Measurements from ENCODE around the gene UBR2. TPM values are rescaled to one million over a fixed set of nuclear protein-coding genes. Genes with fewer than 3 reads are reported as not detected.
"Not testable (repeated sequence)": the region's sequence is repeated elsewhere in the genome, so short reads cannot be mapped to it uniquely, and the experiment has no call there.

Gene UBR2
- total RNA-seq, 4 donors from 2014 or later, result 36.3 to 54.0 (median 44.3) TPM

GRCh38 chr6:42659806-42660205 lies 96.0 kb downstream of the UBR2 start:
- Histone ChIP-seq H3K27ac (no peak overlapping the region), H3K9me3 (no peaks in the 10 kb centered on the region), H3K36me3 (peaks cover 26 to 44% of the 10 kb centered on the region in 2 donors), H3K4me1 (peaks cover 0 to 4% of the 10 kb centered on the region in 2 donors), H3K4me3 (replicated peaks in 1 of 3) (no peak overlapping the region), H3K27me3 (no peaks in the 10 kb centered on the region)
- no peak for TF ChIP-seq POLR2A (IDR thresholded peaks at IDR 0.05)
- no peak for TF ChIP-seq CTCF (IDR thresholded peaks at IDR 0.05)
- peak; percentile 16 to 60 for DNase-seq
- WGBS, 2 donors, result 10 to 26% methylated on average over 1 of the region's 1 CpG
- intact Hi-C loops (cut with DNase I), result loop anchor here (2.0 to 5.0 kb wide), 2 partner anchors 67 to 217 kb away; partner anchors contain the start of gene RPL7L1

GRCh38 chr6:42661540-42662153 lies 97.8 kb downstream of the UBR2 start:
- TF ChIP-seq POLR2A (IDR thresholded peaks at IDR 0.05), result no peak
- peak; percentile 51 to 97 (median 88) for TF ChIP-seq CTCF (IDR thresholded peaks at IDR 0.05)
- Histone ChIP-seq H3K4me3 (replicated peaks in 1 of 3) (no peak overlapping the region), H3K36me3 (peaks cover 37 to 50% of the 10 kb centered on the region in 2 donors), H3K4me1 (peaks cover 0 to 4% of the 10 kb centered on the region in 2 donors), H3K27me3 (no peaks in the 10 kb centered on the region), H3K9me3 (no peaks in the 10 kb centered on the region), H3K27ac (peak overlapping the region in 1 of 3 donors; percentile 29)
- peak; percentile 84 to 89 for DNase-seq
- WGBS, 2 donors, result 0 to 1% methylated on average over 5 of the region's 5 CpGs
- intact Hi-C loops (cut with DNase I), result loop anchor here (2.0 to 5.0 kb wide), 2 partner anchors 65 to 216 kb away; partner anchors contain the start of gene RPL7L1

GRCh38 chr6:42664718-42665117 lies 100.9 kb downstream of the UBR2 start:
- no peaks in the 10 kb centered on the region for H3K9me3 ChIP-seq
- H3K4me1 ChIP-seq, result peaks cover 0 to 1% of the 10 kb centered on the region in 2 donors
- H3K4me3 ChIP-seq (replicated peaks in 1 of 3), result no peak overlapping the region
- no peak for DNase-seq
- no peaks in the 10 kb centered on the region for H3K27me3 ChIP-seq
- no peak overlapping the region for H3K27ac ChIP-seq
- peaks cover 36 to 44% of the 10 kb centered on the region in 2 donors for H3K36me3 ChIP-seq
- 93 to 95% methylated on average over 2 of the region's 2 CpGs for WGBS, 2 donors
- intact Hi-C loops (cut with DNase I), result loop anchor here (5.0 kb wide), 1 partner anchor 213 kb away; the partner anchor contains the start of gene RPL7L1
- TF ChIP-seq CTCF (IDR thresholded peaks at IDR 0.05) (no peak), POLR2A (IDR thresholded peaks at IDR 0.05) (no peak)

- H3K4me3 ChIP-seq (replicated peaks in 1 of 3); H3K9me3 ChIP-seq; H3K27me3 ChIP-seq; intact Hi-C loops (cut with DNase I): not testable (repeated sequence)
- peak; percentile 78 for DNase-seq
- Histone ChIP-seq H3K27ac (peak overlapping the region; percentile 57 to 82 (median 70)), H3K36me3 (peaks cover 54 to 62% of the 10 kb centered on the region in 2 donors), H3K4me1 (peaks cover 10 to 18% of the 10 kb centered on the region in 2 donors)
- WGBS, 2 donors, result 39 to 46% methylated on average over 6 of the region's 6 CpGs
These were observed 110.5 kb downstream of the UBR2 start for GRCh38 chr6:42674368-42674767.

- peaks cover 50 to 59% of the 10 kb centered on the region in 2 donors for H3K36me3 ChIP-seq
- peak overlapping the region; percentile 57 to 82 (median 70) for H3K27ac ChIP-seq
- intact Hi-C loops (cut with DNase I), result no loop called here
- H3K4me3 ChIP-seq (replicated peaks in 1 of 3), result no peak overlapping the region
- no peaks in the 10 kb centered on the region for H3K9me3 ChIP-seq
- TF ChIP-seq CTCF (IDR thresholded peaks at IDR 0.05) (no peak), POLR2A (IDR thresholded peaks at IDR 0.05) (no peak)
- peaks cover 10 to 18% of the 10 kb centered on the region in 2 donors for H3K4me1 ChIP-seq
- H3K27me3 ChIP-seq, result no peaks in the 10 kb centered on the region
- peak; percentile 68 to 76 for DNase-seq
- WGBS, 2 donors, result 53 to 63% methylated on average over 3 of the region's 3 CpGs
These were observed 111.0 kb downstream of the UBR2 start for GRCh38 chr6:42674780-42675179.

Data from thyroid gland (tissue), 4 donors.